HT-29 (cell line): ENCODE results near the gene KIF6. TPM values are rescaled to one million over a fixed set of nuclear protein-coding genes. Genes with fewer than 3 reads are reported as not detected.
"Not testable (repeated sequence)": the region's sequence is repeated elsewhere in the genome, so short reads cannot be mapped to it uniquely, and the experiment has no call there.

Experiments used
- DNase-seq: peaks from one replicate; pipeline ENCODE4 v3.0.0-alpha.2; 2015; ENCODE audit warnings: low spot score
- small RNA-seq: library from RNA; depleted of rRNA; stranded (forward); fragments of <200 nt; gene quantifications from one replicate; pipeline ENCODE3, GENCODE V24; 2014
- total RNA-seq: library from RNA; depleted of rRNA; stranded (reverse); fragments of >200 nt; shearing (Covaris generic); gene quantifications from 2 replicates; pipeline ENCODE4 v1.2.3, GENCODE V29; 2014; rRNA removed

The KIF6 gene
- total RNA-seq, 1 experiment from 2014 or later: not detected

GRCh38 chr6:39295611-39296011 lies 429.6 kb downstream of the KIF6 start:
- no peak for DNase-seq

- no peak for DNase-seq
These were observed 430.3 kb downstream of the KIF6 start for GRCh38 chr6:39294899-39295298.

DNA sequence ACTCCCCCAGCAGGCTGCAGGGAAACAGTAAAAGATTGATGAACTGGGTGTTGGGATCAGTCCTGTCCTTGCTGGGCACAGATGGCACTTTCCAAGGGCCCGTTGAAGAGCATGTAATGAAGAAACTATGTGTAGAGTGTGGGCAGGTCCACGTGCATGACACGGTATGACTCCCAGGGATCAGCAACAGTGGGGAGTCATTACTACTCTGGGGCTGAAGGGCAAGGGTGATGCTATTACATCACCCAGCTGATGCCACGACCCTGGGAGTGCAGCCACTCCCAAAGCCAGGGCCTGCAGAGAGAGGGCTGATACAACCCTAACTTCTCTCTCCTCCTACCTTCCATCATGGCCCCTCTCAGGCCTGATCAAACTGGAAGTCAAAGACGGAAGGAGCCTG lies 431.1 kb downstream of the KIF6 start:
- no peak for DNase-seq

GRCh38 chr6:39292637-39293036 lies 432.6 kb downstream of the KIF6 start:
- DNase-seq: no peak

GRCh38 chr6:39289490-39289889 lies 435.7 kb downstream of the KIF6 start:
- DNase-seq: no peak

DNA sequence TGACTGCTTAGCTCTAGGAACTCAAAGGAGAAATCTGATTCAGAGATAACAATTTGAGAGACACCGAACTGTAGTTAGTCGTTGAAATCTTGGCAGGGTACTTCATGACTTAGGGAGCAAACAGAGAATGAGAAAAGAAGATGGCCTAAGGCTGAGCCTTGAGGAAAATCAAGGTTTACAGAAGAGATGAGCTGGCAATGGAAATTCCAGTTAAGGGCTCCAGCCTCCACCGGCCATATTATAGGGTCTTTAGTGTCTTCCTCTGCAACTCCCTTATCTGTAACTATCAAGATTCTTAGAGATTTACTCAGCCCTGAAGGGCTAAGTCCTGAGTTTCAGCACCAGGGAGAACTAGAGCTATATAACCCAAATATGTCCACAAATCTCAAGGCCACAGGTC lies 437.6 kb downstream of the KIF6 start:
- DNase-seq: no peak

- not testable (repeated sequence) for DNase-seq
These were observed 438.6 kb downstream of the KIF6 start for GRCh38 chr6:39286596-39286995.

GRCh38 chr6:39282774-39283173 lies 442.4 kb downstream of the KIF6 start:
- no peak for DNase-seq

- peak; percentile 30 for DNase-seq
These were observed 443.8 kb downstream of the KIF6 start for GRCh38 chr6:39281312-39281980.

DNA sequence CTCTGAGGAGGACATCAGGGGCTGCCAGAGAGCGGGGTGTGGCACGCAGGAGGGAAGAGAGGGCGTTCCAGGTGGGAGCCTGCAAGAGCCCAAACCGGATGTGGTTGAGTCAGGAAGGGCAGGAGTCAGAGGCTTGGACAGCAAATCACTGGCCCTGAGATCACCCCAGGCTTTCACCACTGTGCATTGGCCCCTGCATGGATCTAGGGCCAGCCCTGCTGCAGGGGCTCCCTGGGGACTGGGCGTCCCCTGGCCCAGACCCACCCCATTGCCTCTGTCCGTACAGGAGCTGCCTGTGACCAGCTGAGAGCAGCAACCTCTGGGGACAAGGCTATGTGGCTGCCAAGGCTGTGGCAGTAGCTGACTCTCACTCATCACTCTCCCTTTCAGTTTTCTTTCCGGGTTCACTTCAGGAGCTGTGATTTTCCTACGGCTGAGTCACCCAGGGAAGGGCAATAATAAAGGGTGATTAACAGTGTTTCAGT lies 444.9 kb downstream of the KIF6 start:
- DNase-seq: peak; percentile 94

Small RNAs within 50 kb of the gene (small RNA-seq; reads per million reads assigned to genes)
- not detected for gene RNU1-54P

Other genes starting within 250 kb of the KIF6 start
- gene DAAM2, start 67.0 kb upstream of the KIF6 start, total RNA-seq: not detected in 2 replicates
- 0.34 and 2.4 TPM in 2 replicates for gene MOCS1, start 209.1 kb upstream of the KIF6 start, total RNA-seq